ENCODE data around the gene FSIP2.

DNA sequence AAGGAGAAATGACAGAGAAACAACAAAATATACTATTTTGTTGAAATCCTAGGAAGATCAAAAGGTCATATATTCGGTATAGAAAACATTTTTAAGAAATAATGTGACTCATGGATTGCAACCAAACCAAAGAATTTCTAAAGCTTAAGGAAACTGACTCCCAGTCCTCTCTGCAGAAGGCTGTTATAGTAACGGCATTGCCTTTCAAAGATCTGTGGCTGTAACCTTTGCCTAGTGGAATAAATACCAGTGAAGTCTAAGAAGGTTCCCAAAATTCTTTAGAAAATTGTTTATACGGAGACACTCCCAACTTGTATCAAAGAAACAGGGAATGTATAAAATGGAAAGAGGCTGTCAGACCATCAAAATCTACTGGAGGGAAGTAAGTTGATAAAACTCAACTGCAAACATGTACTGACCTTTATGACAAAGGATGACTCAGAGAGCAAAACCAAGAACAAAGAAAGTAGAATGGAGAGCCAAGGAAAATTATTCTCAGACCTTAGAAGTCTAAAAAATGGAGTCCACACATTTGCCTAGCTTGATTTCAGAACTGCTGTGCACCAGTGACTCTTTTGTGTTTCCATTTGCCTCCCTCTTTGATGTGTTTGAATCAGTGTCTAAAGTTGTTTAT lies 48.6 kb upstream of the FSIP2 start:
- TF ChIP-seq, protein P1, sequence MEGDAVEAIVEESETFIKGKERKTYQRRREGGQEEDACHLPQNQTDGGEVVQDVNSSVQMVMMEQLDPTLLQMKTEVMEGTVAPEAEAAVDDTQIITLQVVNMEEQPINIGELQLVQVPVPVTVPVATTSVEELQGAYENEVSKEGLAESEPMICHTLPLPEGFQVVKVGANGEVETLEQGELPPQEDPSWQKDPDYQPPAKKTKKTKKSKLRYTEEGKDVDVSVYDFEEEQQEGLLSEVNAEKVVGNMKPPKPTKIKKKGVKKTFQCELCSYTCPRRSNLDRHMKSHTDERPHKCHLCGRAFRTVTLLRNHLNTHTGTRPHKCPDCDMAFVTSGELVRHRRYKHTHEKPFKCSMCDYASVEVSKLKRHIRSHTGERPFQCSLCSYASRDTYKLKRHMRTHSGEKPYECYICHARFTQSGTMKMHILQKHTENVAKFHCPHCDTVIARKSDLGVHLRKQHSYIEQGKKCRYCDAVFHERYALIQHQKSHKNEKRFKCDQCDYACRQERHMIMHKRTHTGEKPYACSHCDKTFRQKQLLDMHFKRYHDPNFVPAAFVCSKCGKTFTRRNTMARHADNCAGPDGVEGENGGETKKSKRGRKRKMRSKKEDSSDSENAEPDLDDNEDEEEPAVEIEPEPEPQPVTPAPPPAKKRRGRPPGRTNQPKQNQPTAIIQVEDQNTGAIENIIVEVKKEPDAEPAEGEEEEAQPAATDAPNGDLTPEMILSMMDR (IDR thresholded peaks at IDR 0.05; ENCODE audit: low read length): no peak
- TF ChIP-seq EZH2phosphoT487 (IDR thresholded peaks at IDR 0.05; ENCODE audit: low read length) (no peak), EZH2 (optimal IDR thresholded peaks at IDR 0.05; ENCODE audit: low read depth, low read length) (no peak)
